ENCODE results near the gene DFFA.

GRCh38 chr1:10495952-10496351 lies 23.6 kb upstream of the DFFA start:
- TF ChIP-seq CTCF (conservative IDR thresholded peaks at IDR 0.05; ENCODE audit: low read length) (no peak), EZH2phosphoT487 (IDR thresholded peaks at IDR 0.05; ENCODE audit: borderline replicate concordance) (no peak)
